Hepatocyte (in vitro differentiated cells): ENCODE data around the gene CLCN7.

ENCODE experiments used
- EZH2 ChIP-seq: fragments of 200-600 bp; sonication (generic); IDR thresholded peaks from 2 replicates; pipeline ENCODE4 v1.6.1; 2016; ENCODE audit warnings: antibody characterized with exemption, mild to moderate bottlenecking, borderline replicate concordance
- TF ChIP-seq, protein P1 (sequence below): fragments of 200-600 bp; sonication (generic); IDR thresholded peaks from 2 replicates; pipeline ENCODE4 v1.5.1; 2016; ENCODE audit warnings: antibody characterized with exemption, mild to moderate bottlenecking; ENCODE audit not compliant: poor library complexity

DNA sequence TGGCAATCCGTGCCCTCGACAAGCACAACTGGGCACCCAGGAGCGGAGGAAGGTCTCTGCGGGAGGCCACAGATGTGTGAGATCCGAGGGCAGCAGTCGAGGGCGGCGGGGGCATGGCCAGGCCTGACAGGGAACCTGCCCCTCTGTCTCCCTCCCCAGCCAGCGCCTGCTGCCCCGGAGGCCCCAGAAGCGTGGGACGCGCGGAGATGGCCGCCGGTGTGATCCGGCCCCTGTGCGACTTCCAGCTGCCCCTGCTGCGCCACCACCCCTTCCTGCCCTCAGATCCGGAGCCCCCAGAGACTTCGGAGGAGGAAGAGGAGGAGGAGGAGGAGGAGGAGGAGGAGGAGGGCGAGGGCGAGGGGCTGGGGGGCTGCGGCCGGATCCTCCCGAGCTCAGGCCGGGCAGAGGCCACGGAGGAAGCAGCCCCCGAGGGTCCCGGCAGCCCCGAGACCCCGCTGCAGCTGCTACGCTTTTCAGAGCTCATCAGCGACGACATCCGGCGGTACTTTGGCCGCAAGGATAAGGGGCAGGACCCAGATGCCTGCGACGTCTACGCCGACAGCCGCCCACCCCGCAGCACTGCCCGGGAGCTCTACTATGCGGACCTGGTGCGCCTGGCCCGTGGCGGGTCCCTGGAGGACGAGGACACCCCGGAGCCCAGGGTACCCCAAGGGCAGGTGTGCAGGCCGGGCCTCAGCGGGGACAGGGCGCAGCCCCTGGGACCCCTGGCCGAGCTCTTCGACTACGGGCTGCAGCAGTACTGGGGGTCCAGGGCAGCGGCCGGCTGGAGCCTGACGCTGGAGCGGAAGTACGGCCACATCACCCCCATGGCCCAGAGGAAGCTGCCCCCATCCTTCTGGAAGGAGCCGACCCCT is 42.2 kb downstream of the CLCN7 start:
- TF ChIP-seq, protein P1, sequence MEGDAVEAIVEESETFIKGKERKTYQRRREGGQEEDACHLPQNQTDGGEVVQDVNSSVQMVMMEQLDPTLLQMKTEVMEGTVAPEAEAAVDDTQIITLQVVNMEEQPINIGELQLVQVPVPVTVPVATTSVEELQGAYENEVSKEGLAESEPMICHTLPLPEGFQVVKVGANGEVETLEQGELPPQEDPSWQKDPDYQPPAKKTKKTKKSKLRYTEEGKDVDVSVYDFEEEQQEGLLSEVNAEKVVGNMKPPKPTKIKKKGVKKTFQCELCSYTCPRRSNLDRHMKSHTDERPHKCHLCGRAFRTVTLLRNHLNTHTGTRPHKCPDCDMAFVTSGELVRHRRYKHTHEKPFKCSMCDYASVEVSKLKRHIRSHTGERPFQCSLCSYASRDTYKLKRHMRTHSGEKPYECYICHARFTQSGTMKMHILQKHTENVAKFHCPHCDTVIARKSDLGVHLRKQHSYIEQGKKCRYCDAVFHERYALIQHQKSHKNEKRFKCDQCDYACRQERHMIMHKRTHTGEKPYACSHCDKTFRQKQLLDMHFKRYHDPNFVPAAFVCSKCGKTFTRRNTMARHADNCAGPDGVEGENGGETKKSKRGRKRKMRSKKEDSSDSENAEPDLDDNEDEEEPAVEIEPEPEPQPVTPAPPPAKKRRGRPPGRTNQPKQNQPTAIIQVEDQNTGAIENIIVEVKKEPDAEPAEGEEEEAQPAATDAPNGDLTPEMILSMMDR = no peak
- TF ChIP-seq EZH2 = no peak
